Astrocyte (in vitro differentiated cells and primary cell): Measurements from ENCODE around the gene ODF2.

Source experiments
- EZH2 ChIP-seq: IDR thresholded peaks from 2 replicates; pipeline ENCODE4 v1.6.1; 2012; ENCODE audit warnings: mild to moderate bottlenecking, low read length, inconsistent platforms; ENCODE audit not compliant: insufficient read depth
- TF ChIP-seq, protein P1 (sequence below): IDR thresholded peaks from 2 replicates; pipeline ENCODE4 v1.5.1; 2011; ENCODE audit warnings: low read depth, mild to moderate bottlenecking, inconsistent platforms, low read length, moderate library complexity; ENCODE audit not compliant: insufficient read depth

DNA sequence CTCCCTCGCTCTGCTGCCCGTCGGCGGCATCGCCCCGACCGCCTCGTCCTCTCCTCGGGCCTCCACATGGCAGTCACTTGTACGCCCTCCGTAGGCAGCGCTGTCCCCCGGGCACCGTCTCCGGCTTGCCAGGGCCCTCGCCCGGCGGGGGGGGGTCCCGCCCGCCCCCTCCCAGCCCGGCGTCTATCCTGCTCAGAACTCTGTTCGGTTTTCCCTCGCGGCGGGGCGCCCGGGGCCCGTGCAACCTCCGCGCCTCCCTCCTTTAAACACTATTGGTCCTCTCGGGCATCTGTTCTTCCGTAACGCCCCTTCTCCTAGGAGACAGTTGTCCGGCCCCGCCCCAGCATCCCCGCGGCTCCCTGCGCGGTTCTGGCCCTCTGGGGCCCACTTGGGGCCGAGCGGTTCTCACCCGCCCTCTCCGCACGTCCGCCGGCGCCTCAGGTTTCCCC is 831 bp downstream of the ODF2 start:
- TF ChIP-seq, protein P1, sequence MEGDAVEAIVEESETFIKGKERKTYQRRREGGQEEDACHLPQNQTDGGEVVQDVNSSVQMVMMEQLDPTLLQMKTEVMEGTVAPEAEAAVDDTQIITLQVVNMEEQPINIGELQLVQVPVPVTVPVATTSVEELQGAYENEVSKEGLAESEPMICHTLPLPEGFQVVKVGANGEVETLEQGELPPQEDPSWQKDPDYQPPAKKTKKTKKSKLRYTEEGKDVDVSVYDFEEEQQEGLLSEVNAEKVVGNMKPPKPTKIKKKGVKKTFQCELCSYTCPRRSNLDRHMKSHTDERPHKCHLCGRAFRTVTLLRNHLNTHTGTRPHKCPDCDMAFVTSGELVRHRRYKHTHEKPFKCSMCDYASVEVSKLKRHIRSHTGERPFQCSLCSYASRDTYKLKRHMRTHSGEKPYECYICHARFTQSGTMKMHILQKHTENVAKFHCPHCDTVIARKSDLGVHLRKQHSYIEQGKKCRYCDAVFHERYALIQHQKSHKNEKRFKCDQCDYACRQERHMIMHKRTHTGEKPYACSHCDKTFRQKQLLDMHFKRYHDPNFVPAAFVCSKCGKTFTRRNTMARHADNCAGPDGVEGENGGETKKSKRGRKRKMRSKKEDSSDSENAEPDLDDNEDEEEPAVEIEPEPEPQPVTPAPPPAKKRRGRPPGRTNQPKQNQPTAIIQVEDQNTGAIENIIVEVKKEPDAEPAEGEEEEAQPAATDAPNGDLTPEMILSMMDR = no peak
- TF ChIP-seq EZH2 = no peak
